ENCODE measurements around the gene SPRY4. TPM values are rescaled to one million over a fixed set of nuclear protein-coding genes. Genes with fewer than 3 reads are reported as not detected.

Gene SPRY4
- total and polyA plus RNA-seq, 2 of the 4 experiments (the other 2 are of a cell fraction): 8.4 to 21.0 TPM

DNA sequence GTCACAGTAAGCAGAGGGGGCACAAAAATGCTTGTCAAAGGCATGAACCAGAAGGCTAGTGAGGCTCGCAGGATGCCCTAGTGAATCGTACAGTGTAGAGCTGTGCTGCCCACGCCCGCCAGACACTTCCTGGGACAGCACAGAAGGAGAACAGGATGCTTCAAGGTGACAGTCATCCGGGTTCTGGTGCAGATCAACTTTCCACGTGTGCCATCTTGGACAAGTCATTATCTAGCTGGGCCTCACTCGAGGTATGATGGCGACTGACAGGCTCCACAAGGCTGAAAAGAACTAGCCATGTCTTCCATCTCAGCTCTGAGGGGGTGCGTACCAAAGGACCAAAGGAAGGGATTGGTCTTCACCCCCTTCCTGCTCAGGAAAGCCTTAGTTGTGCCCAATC is 14.0 kb downstream of the SPRY4 start:
- H2AFZ ChIP-seq (replicated peaks; ENCODE audit: low read length, poor library complexity): peak overlapping the region; percentile 4
- dilution Hi-C loops (cut with HindIII; ENCODE audit: low sequenced_read_pairs, unreplicated experiment) (no loop called here), intact Hi-C loops (cut with micrococcal nuclease) (no loop called here), in situ Hi-C loops (cut with MboI; ENCODE audit: low sequenced_read_pairs) (no loop called here)
- no peak for ATAC-seq (ENCODE audit: low read depth)
- H3K4me1 ChIP-seq (ENCODE audit: control insufficient read depth, insufficient read depth, low read length): peaks cover 12% of the 10 kb centered on the region
- ChIA-PET CTCF (no interaction called here), POLR2A (ENCODE audit: unreplicated experiment) (no interaction called here)
- no peak overlapping the region for H3K56ac ChIP-seq (ENCODE audit: extremely low read depth, insufficient read depth, low read length)
- H4K20me1 ChIP-seq (ENCODE audit: insufficient read depth, low read length): peaks cover 79% of the 10 kb centered on the region
- 0 out of 2 replicates have a peak overlapping the region, but pooled peaks have one; percentile 13 for H3K4ac ChIP-seq (ENCODE audit: low read depth, low read length)
- no peak overlapping the region for H3K4me2 ChIP-seq (ENCODE audit: low read depth, low read length)
- H2BK5ac ChIP-seq (ENCODE audit: low read depth, low read length, poor library complexity, severe bottlenecking): no peak overlapping the region
- H2BK15ac ChIP-seq (ENCODE audit: low read depth, low read length): no peak overlapping the region; the same call in 2 of the 3 replicates
- H3K4me3 ChIP-seq (ENCODE audit: insufficient read depth, low read depth, low read length): no peak overlapping the region
- H3K79me1 ChIP-seq (ENCODE audit: low read depth in 1 of 2, low read length in 2 of 2): peaks cover 26 to 75% of the 10 kb centered on the region in 2 experiments
- H2BK120ac ChIP-seq (ENCODE audit: low read depth, low read length): no peak overlapping the region
- no peak for DNase-seq
- H3K36me3 ChIP-seq (ENCODE audit: control insufficient read depth, insufficient read depth, low read length): peaks cover 44% of the 10 kb centered on the region
- H3K9me3 ChIP-seq (ENCODE audit: control insufficient read depth, insufficient read depth, low read length): no peaks in the 10 kb centered on the region
- no peak overlapping the region for H3K14ac ChIP-seq (replicated peaks; ENCODE audit: low read depth, low read length)
- H2BK20ac ChIP-seq (ENCODE audit: low read depth, low read length): no peak overlapping the region
- H3K18ac ChIP-seq (ENCODE audit: low read depth, low read length): no peak overlapping the region
- H3K23ac ChIP-seq (ENCODE audit: low read depth, low read length): peak overlapping the region; percentile 62; the same call in 1 of the 2 replicates
- no peak overlapping the region for H4K8ac ChIP-seq (ENCODE audit: low read depth in 2 of 2, low read length in 2 of 2)
- H3K9ac ChIP-seq (ENCODE audit: low read depth, low read length): no peak overlapping the region
- peak overlapping the region; percentile 9; the same call in 1 of the 2 replicates for H4K5ac ChIP-seq (ENCODE audit: low read depth, low read length)
- H3K27me3 ChIP-seq (ENCODE audit: control insufficient read depth, insufficient read depth, low read length): no peaks in the 10 kb centered on the region
- no peak overlapping the region for H4K91ac ChIP-seq (ENCODE audit: insufficient read depth, low read depth, low read length)
- 87% methylated on average over 7 of the region's 9 CpGs; no CpG with 5 or more reads in 1 of the 2 experiments for WGBS, 2 experiments (ENCODE audit: extremely low coverage in 2 of 2, insufficient read length in 1 of 2)
- peaks cover 27% of the 10 kb centered on the region for H3K9me1 ChIP-seq (ENCODE audit: insufficient read depth, low read length)
- H3K27ac ChIP-seq (ENCODE audit: insufficient read depth, low read length): peak overlapping the region; percentile 1; the same call in 1 of the 2 replicates
- no TSS peak for BruUV-seq (replicated peaks)
- peak overlapping the region; percentile 87 for H2AK9ac ChIP-seq (replicated peaks; ENCODE audit: low read depth, low read length, poor library complexity)
- peak overlapping the region; percentile 7; the same call in 1 of the 2 replicates for H2AK5ac ChIP-seq (ENCODE audit: low read depth, low read length)
- no peak for TF ChIP-seq CEBPB (IDR thresholded peaks at IDR 0.05; ENCODE audit: low read depth, low read length)
- TF ChIP-seq NFE2L2 (IDR thresholded peaks at IDR 0.05; ENCODE audit: low read depth, low read length): no peak
- no peak for TF ChIP-seq MXI1 (IDR thresholded peaks at IDR 0.05; ENCODE audit: borderline replicate concordance, low read depth, low read length)
- TF ChIP-seq RFX5 (IDR thresholded peaks at IDR 0.05; ENCODE audit: low read depth, low read length): no peak
- TF ChIP-seq, protein P1, sequence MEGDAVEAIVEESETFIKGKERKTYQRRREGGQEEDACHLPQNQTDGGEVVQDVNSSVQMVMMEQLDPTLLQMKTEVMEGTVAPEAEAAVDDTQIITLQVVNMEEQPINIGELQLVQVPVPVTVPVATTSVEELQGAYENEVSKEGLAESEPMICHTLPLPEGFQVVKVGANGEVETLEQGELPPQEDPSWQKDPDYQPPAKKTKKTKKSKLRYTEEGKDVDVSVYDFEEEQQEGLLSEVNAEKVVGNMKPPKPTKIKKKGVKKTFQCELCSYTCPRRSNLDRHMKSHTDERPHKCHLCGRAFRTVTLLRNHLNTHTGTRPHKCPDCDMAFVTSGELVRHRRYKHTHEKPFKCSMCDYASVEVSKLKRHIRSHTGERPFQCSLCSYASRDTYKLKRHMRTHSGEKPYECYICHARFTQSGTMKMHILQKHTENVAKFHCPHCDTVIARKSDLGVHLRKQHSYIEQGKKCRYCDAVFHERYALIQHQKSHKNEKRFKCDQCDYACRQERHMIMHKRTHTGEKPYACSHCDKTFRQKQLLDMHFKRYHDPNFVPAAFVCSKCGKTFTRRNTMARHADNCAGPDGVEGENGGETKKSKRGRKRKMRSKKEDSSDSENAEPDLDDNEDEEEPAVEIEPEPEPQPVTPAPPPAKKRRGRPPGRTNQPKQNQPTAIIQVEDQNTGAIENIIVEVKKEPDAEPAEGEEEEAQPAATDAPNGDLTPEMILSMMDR (conservative IDR thresholded peaks at IDR 0.05; ENCODE audit: low read depth, low read length): no peak
- TF ChIP-seq, protein P2, sequence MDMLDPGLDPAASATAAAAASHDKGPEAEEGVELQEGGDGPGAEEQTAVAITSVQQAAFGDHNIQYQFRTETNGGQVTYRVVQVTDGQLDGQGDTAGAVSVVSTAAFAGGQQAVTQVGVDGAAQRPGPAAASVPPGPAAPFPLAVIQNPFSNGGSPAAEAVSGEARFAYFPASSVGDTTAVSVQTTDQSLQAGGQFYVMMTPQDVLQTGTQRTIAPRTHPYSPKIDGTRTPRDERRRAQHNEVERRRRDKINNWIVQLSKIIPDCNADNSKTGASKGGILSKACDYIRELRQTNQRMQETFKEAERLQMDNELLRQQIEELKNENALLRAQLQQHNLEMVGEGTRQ (IDR thresholded peaks at IDR 0.05; ENCODE audit: low read depth, low read length): no peak
- no peak for TF ChIP-seq RAD21 (IDR thresholded peaks at IDR 0.05; ENCODE audit: low read length)

Data from IMR-90 (cell line).